ENCODE results near the gene CLK2.
"Not testable (repeated sequence)": the region's sequence is repeated elsewhere in the genome, so short reads cannot be mapped to it uniquely, and the experiment has no call there.

CLK2 gene

GRCh38 chr1:155220211-155220965 lies 52.9 kb downstream of the CLK2 start:
- DNase-seq (ENCODE audit: extremely low spot score, insufficient read length, low read depth), result not testable (repeated sequence)

GRCh38 chr1:155219592-155220031 lies 53.7 kb downstream of the CLK2 start:
- no peak for DNase-seq (ENCODE audit: extremely low spot score, insufficient read length, low read depth)

More at GRCh38 chr1:155220211-155220965, 52.9 kb downstream of the CLK2 start:
- not testable (repeated sequence) for FAIRE-seq

GRCh38 chr1:155218854-155219591 lies 54.3 kb downstream of the CLK2 start:
- FAIRE-seq, result no peak

More at GRCh38 chr1:155219592-155220031, 53.7 kb downstream of the CLK2 start:
- FAIRE-seq, result no peak

GRCh38 chr1:155214702-155215101 lies 58.6 kb downstream of the CLK2 start:
- FAIRE-seq; DNase-seq (ENCODE audit: extremely low spot score, insufficient read length, low read depth): not testable (repeated sequence)

More at GRCh38 chr1:155218854-155219591, 54.3 kb downstream of the CLK2 start:
- DNase-seq (ENCODE audit: extremely low spot score, insufficient read length, low read depth), result no peak

Data from GM18507 (cell line).